SK-MEL-5 (cell line): Measurements from ENCODE around the gene DENND5B. TPM values are rescaled to one million over a fixed set of nuclear protein-coding genes. Genes with fewer than 3 reads are reported as not detected.
A peak's percentile ranks its signal among the peaks of the same experiment; 100 is the strongest.
"Not testable (repeated sequence)": the region's sequence is repeated elsewhere in the genome, so short reads cannot be mapped to it uniquely, and the experiment has no call there.

Source experiments
- DNase-seq: peaks from one replicate; pipeline ENCODE4 v3.0.0-alpha.2; 2016; ENCODE audit warnings: low read depth, low spot score
- in situ Hi-C: cut with HindIII; loops from 2 replicates; pipeline ENCODE4 v1.10.0; 2016; ENCODE audit warnings: low sequenced_read_pairs, high pct_unique_total_duplicates, low pct_unique_long_range_greater_than_20kb
- total RNA-seq: library from RNA; depleted of rRNA; stranded (reverse); fragments of >200 nt; shearing (Covaris generic); gene quantifications from 2 replicates; pipeline ENCODE4 v1.2.3, GENCODE V29; 2014

Gene DENND5B
- total RNA-seq, 1 experiment from 2014 or later: 14.8 TPM

GRCh38 chr12:31377210-31377609 is 213.7 kb downstream of the DENND5B start:
- in situ Hi-C loops, DNase-seq: not testable (repeated sequence)

DNA sequence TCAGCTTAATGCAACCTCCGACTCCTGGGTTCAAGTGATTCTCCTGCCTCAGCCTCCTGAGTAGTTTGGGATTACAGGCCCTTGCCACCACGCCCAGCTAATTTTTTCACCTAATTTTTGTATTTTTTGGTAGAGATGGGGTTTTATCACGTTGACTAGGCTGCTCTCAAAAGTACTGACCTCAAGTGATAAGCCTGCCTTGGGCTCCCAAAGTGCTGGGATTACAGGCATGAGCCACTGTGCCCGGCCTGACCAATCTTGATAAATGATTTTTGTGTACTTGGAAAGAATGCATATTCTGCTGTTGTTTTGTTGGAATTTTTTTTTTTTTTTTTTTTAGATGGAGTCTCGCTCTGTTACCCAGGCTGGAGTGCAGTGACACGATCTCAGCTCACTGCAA is 215.5 kb downstream of the DENND5B start:
- in situ Hi-C loops, DNase-seq: not testable (repeated sequence)

GRCh38 chr12:31371256-31371620 is 219.7 kb downstream of the DENND5B start:
- in situ Hi-C loops: no loop called here
- DNase-seq: no peak

DNA sequence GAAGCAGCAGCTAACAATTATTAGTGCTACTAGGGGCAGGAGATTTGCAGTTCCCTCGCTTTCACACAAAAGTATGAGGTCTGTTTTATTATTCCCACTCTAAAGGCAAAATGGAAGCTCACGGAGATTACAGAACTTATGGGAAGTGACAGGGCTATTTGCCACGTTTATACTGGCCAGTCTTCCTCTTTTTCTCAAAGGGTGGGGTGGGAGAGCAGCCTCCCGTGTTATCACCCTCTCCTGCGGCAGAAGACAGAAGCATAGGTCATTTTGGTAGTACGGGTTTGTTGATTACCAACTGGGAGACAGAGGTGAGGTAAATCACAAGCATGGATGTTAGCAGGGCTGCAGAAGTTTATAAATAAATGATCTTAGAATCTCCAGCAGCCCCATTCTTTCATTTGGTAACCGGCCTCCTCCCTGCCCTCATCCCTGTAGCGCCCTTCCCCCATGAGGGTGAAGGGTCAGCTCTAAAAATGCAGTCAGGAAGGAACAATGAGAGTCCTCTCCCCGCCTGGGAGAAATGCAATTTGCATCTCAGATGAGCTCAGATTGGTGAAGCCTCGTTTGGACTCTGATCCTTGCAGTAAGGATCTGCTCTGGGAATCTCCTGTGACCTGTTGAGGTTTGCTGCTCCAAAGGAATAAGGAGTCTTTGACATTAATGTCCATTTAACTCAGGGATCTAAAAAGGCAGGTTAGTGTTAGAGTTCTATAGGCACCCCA is 220.2 kb downstream of the DENND5B start:
- no peak for DNase-seq
- in situ Hi-C loops: no loop called here

GRCh38 chr12:31369712-31370521 is 221.0 kb downstream of the DENND5B start:
- DNase-seq: no peak
- in situ Hi-C loops: no loop called here

GRCh38 chr12:31368666-31369361 is 222.1 kb downstream of the DENND5B start:
- in situ Hi-C loops: no loop called here
- peak; percentile 12 for DNase-seq

GRCh38 chr12:31366104-31366621 is 224.8 kb downstream of the DENND5B start:
- in situ Hi-C loops: no loop called here
- DNase-seq: no peak

DNA sequence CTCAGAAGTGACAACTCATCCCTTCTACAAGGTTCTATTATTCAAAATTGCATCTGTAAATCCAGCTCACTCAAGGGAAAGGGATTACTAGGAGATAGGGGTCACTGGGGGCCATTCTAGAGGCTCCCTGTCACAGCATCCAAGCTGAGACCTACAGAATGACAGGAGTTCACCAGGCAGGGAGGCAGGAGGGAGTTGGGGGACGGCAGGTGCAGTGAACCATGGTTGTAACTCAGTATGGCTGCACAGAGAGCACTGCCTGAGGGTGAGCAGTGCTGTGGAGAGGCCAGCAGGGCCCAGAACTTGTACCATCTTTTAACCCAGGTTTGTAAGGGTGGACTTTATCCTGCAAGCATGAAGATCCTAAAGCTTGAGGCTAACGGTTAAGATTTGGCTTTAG is 227.1 kb downstream of the DENND5B start:
- DNase-seq: no peak
- in situ Hi-C loops: no loop called here

GRCh38 chr12:31363416-31363809 is 227.5 kb downstream of the DENND5B start:
- in situ Hi-C loops: no loop called here
- DNase-seq: no peak

GRCh38 chr12:31362759-31363415 is 228.0 kb downstream of the DENND5B start:
- peak; percentile 33 for DNase-seq
- in situ Hi-C loops: no loop called here

DNA sequence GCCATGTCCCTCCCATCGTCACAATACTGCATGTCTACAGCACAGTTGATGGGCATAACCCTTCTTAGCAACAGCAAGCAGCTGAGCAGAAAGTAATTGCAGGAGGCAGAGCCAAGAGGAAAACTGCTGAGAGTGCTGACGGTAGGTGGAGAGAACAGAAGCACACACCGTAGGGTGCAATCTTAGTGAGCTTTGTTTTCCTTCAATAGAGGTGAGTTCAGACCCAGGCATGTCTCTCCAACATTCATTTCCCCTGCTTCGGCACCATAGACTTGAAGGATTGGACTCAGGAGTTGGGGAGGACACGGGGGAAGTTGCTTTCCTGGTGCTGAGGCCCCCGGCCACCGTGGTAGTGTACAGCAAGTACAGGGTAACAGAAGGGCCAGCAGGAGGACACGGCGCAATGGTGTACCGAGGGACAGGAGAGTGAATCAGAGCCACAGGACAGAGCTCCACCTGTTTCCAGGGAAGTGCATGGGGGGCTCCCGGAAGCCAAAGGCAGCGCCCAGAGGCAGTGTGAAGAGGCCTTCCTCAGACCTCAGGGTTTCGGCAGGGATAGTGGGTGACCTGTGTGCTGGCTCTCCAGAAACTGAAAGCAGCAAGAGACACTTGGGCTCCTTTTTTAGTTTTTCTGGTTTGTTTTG is 228.7 kb downstream of the DENND5B start:
- no peak for DNase-seq
- in situ Hi-C loops: no loop called here

DNA sequence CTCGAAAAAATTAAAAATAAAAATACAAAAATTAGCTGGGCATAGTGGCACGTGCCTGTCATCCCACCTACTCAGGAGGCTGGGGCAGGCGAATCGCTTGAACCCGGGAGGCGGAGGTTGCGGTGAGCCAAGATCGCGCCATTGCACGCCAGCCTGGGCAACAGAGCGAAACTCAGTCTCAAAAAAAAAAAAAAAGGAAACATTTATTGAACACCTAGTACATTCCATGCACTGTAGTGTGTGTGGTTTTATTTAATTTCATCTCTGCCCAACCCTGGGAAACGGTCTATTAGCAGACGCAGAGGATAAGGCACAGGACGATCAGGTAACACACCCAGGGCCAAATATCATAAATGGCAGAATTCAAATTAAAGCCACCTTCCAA is 229.2 kb downstream of the DENND5B start:
- no peak for DNase-seq
- in situ Hi-C loops: no loop called here

DNA sequence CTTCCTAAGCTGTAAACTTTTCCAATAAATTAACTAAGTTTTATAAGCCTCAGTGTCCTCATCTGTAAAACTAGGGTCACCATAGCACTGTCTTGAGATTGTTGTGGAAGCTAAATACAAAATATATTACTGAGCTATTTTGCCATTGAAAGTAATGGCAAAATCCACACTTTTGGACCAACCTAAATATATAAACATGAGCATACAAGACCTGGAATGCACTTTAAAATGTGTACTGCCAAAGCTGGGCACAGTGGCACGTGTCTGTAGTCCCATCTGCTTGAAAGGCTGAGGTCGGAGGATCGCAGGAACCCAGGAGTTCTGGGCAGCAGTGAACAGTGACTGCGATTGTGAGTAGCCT is 235.2 kb downstream of the DENND5B start:
- DNase-seq: no peak
- in situ Hi-C loops: no loop called here

DNA sequence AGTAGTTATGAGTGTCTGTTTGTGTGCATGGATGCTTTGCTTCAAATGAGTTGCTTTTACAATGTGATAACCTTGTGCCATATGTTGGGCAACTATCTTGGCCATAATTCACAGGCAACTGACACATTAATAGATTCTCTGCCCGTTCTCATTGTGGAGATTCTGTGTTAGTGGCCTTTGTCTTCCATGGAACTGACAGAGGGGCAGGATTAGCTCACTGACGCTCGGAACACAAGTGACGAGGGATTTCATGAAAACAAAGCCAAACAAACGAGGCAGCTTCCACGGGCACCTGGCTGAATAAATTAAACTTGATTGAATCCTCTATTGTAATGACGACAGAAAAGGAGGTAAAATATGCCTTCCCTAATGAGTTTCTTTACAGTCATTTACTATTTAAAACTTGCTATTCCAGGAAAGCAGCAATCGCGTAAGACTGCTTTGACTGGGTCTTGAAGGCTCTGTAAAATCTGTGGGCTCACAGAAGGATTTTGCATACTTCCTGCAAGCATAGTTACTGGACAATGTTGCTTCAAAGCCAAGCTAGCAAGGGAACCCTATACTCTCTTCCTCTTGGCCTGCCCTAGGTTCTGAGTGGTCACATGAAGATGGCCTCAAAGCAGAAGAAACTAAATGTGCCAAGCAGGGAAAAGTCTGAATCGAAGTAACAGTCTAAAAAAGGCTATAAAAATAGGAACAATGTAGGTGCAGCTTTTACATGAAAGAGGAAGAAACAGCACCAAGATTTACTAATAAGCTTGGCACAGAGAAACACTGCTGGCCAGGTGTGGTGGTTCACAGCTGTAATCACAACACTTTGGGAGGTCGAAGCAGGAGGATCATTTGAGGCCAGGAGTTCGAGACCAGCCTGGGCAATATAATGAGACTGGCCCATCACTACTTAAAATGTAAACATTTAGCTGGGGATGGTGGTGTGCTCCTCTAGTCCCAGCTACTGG is 236.9 kb downstream of the DENND5B start:
- no peak for DNase-seq
- in situ Hi-C loops: no loop called here

DNA sequence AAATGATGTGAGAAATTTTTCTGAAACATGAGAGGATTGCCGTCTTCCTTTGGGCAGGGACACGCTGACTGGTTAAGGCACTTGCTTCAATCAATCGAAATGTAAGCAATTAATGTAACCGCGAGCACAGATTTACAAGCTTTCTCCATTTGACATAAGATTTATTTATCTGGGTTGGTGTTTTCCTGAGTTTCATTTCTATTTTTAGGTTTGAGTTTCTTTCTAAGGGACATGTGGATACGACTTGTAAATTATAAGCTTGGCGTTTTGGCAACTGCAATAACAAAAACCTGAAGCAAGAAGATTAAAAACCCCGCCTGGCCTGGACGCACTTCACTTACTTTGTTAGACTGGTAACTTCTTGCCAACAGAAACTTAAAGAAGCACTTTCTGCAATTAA is 244.7 kb downstream of the DENND5B start:
- DNase-seq: no peak
- in situ Hi-C loops: no loop called here

GRCh38 chr12:31343139-31343538 is 247.8 kb downstream of the DENND5B start:
- no peak for DNase-seq
- in situ Hi-C loops: no loop called here
